Sigmoid colon (tissue), 3 donors: ENCODE data around the gene NUDT6.

ENCODE experiments used
- POLR2A ChIP-seq, 2 donors: fragments of 450-650 bp; IDR thresholded peaks; one replicate each; pipeline ENCODE4 v1.6.1; 2016; ENCODE audit warnings: antibody characterized with exemption in 2 of 2, mild to moderate bottlenecking in 2 of 2, moderate library complexity in 2 of 2
- TF ChIP-seq, protein P1 (sequence below), 4 experiments: fragments of 450-650 bp in 3 of 4; fragments of 200-600 bp in 1 of 4; IDR thresholded peaks; one replicate each; pipeline ENCODE4 v1.5.1; 2016 to 2019; ENCODE audit warnings: antibody characterized with exemption in 4 of 4, mild to moderate bottlenecking in 3 of 4, moderate library complexity in 2 of 4

DNA sequence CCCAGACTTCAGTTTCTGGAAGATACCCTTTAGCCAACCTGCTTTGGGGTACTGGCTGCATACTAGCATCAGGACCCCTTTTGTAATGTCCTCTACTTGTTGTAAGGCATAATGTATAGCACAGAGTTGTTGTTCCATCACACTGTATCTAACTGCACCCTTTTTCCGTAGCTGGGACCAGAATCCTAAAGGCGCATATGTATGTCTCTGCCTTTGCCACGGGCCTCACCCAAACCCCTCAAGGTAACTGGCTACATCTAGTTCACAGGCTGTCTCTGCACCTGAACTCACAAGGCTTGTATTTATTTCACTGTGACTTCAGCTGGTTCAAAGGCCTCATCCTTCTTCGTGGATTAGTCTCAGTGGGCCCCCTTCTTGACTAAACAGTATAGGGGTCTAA is 29.6 kb upstream of the NUDT6 start:
- TF ChIP-seq, protein P1, sequence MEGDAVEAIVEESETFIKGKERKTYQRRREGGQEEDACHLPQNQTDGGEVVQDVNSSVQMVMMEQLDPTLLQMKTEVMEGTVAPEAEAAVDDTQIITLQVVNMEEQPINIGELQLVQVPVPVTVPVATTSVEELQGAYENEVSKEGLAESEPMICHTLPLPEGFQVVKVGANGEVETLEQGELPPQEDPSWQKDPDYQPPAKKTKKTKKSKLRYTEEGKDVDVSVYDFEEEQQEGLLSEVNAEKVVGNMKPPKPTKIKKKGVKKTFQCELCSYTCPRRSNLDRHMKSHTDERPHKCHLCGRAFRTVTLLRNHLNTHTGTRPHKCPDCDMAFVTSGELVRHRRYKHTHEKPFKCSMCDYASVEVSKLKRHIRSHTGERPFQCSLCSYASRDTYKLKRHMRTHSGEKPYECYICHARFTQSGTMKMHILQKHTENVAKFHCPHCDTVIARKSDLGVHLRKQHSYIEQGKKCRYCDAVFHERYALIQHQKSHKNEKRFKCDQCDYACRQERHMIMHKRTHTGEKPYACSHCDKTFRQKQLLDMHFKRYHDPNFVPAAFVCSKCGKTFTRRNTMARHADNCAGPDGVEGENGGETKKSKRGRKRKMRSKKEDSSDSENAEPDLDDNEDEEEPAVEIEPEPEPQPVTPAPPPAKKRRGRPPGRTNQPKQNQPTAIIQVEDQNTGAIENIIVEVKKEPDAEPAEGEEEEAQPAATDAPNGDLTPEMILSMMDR (IDR thresholded peaks at IDR 0.05) = no peak
- no peak for TF ChIP-seq POLR2A (IDR thresholded peaks at IDR 0.05)
